Measurements from ENCODE around the gene PYCR2. TPM values are rescaled to one million over a fixed set of nuclear protein-coding genes. Genes with fewer than 3 reads are reported as not detected.

PYCR2 gene
- total and polyA plus RNA-seq, 10 of the 15 experiments (the other 5 are each of a cell fraction or from before 2014, with no cell fraction given) = 1.7 to 81.8 (median 54.9) TPM

GRCh38 chr1:225918280-225918679, 5.8 kb downstream of the PYCR2 start (continued):
- TF ChIP-seq PBX3 (IDR thresholded peaks at IDR 0.05; ENCODE audit: insufficient replicate concordance, low read depth, low read length) = no peak
- TF ChIP-seq HDAC2 (IDR thresholded peaks at IDR 0.05) = no peak

GRCh38 chr1:225917536-225917935, 6.5 kb downstream of the PYCR2 start:
- BruUV-seq (replicated peaks) = no TSS peak
- TF ChIP-seq BACH1 (IDR thresholded peaks at IDR 0.05; ENCODE audit: borderline replicate concordance) = 0 out of 2 replicates have a peak, but pooled peaks have one; percentile 31
- no peak for TF ChIP-seq RELB (IDR thresholded peaks at IDR 0.05; ENCODE audit: low read depth)
- no peak for TF ChIP-seq FOXK2 (IDR thresholded peaks at IDR 0.05)
- POLR2A ChIA-PET = interaction anchor here (0.5 kb wide), 1 partner anchor 247 kb away, joined by 5 read pairs; no protein-coding TSS in a partner anchor
- no peaks in the 10 kb centered on the region for H3K9me3 ChIP-seq (replicated peaks; ENCODE audit: control insufficient read depth, insufficient read depth, low read length)
- DNase-seq (ENCODE audit: low read depth, low spot score) (no peak), ATAC-seq (peak; percentile 10; the same call in 1 of the 3 replicates), FAIRE-seq (no peak)
- peaks cover 6% of the 10 kb centered on the region for H3K4me1 ChIP-seq (ENCODE audit: control insufficient read depth, insufficient read depth, low read length)
- no peak overlapping the region for H3K4me3 ChIP-seq
- no peak overlapping the region for H3K27ac ChIP-seq (ENCODE audit: control insufficient read depth, insufficient read depth)
- 59% methylated on average over 5 of the region's 5 CpGs for WGBS (ENCODE audit: insufficient coverage, insufficient replicate concordance, low lambda C conversion rate, missing lambda C conversion rate)
- no peak overlapping the region for H2AFZ ChIP-seq (ENCODE audit: control insufficient read depth, low read depth, low read length)
- H3K27me3 ChIP-seq (replicated peaks in 1 of 2; ENCODE audit: control insufficient read depth in 2 of 2, insufficient read depth in 2 of 2, low read length in 1 of 2) = no peaks in the 10 kb centered on the region
- no peak overlapping the region for H3K4me2 ChIP-seq (ENCODE audit: control insufficient read depth, insufficient read depth)
- peaks cover 3 to 10% of the 10 kb centered on the region in 2 experiments for H3K36me3 ChIP-seq (ENCODE audit: control insufficient read depth in 2 of 2, insufficient read depth in 2 of 2, low read length in 1 of 2)
- RAD21 ChIA-PET (ENCODE audit: unreplicated experiment) = no interaction called here
- intact Hi-C loops (cut with micrococcal nuclease; ENCODE audit: unreplicated experiment) = no loop called here
- peaks cover 2% of the 10 kb centered on the region for H3K79me2 ChIP-seq (ENCODE audit: control insufficient read depth, insufficient read depth, low read length)
- no peaks in the 10 kb centered on the region for H4K20me1 ChIP-seq (ENCODE audit: control insufficient read depth, insufficient read depth)
- no peak overlapping the region for H3K9ac ChIP-seq (ENCODE audit: control insufficient read depth, insufficient read depth, low read length)
- CTCF ChIA-PET = no interaction called here
- SMC1A ChIA-PET (ENCODE audit: uncharacterized antibody, unreplicated experiment) = no interaction called here
- in situ Hi-C loops (cut with MboI) = no loop called here
